Raji (cell line): Measurements from ENCODE around the gene CNTNAP2.

Source experiments
- POLR2A ChIP-seq: IDR thresholded peaks from 2 replicates; pipeline ENCODE4 v1.6.1; 2011; ENCODE audit warnings: low read depth, low read length, control low read depth; ENCODE audit not compliant: insufficient read depth

The CNTNAP2 gene

GRCh38 chr7:146232604-146233003 lies 116.0 kb downstream of the CNTNAP2 start:
- no peak for TF ChIP-seq POLR2A

GRCh38 chr7:146235195-146235594 lies 118.6 kb downstream of the CNTNAP2 start:
- no peak for TF ChIP-seq POLR2A

GRCh38 chr7:146242661-146243060 lies 126.1 kb downstream of the CNTNAP2 start:
- TF ChIP-seq POLR2A: no peak

DNA sequence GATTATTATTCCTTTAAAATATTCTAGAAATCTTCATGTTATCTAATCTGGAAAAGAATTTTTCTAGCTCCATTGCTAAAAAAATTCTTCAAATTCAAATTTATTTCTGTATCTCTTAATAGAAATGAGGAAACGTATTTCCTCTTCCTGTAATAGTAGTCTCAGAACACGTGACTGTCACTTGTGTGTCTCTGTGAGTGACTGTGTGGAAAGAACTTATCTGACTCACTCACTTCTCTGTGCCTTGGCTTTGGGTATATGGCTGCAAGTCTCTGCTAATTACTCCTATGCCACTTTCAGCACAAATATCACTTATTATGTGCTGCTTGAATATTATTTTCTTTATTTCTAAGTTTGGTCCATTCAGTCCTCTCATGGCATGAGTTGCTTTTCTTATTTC lies 132.7 kb downstream of the CNTNAP2 start:
- no peak for TF ChIP-seq POLR2A

DNA sequence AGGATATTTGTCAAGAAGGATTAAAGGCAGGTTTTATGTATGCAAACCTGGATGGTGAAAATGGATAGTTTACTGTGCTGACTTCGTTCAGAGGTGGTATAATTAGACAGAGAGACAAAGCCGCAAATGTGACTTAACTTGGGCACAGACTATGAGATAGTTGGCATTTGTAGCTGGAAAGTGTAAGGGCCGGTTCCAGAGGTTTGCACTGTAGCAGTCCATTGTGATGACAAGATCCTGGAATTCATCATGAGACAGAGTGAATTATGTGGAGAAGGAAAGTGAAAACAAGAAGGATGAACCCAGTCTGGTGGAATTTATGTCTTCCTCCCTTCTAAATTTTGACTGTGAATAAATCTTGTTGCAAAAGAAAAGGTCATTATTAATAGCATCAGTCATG lies 139.0 kb downstream of the CNTNAP2 start:
- TF ChIP-seq POLR2A: no peak

- TF ChIP-seq POLR2A: no peak
These were observed 145.9 kb downstream of the CNTNAP2 start for GRCh38 chr7:146262527-146262926.

GRCh38 chr7:146276888-146277287 lies 160.3 kb downstream of the CNTNAP2 start:
- no peak for TF ChIP-seq POLR2A

DNA sequence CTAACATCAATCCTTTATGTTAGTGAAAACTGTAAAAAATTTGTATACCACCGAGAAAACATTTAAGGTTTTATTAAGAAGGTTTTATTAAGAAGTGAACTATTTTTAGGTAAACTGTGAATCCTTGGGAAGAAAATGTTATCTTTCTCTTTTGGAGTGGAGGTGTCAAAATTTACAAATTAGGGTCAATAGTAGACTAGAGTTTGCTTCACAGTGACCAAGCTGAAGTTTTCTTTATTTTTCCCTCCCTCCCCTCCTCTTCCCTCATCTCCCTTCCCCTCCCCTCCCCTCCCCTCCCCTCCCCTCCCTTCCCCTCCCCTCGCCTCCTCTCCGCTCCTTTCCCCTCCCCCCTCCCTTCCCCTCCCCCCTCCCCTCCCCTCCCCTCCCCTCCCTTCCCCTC lies 168.8 kb downstream of the CNTNAP2 start:
- no peak for TF ChIP-seq POLR2A

DNA sequence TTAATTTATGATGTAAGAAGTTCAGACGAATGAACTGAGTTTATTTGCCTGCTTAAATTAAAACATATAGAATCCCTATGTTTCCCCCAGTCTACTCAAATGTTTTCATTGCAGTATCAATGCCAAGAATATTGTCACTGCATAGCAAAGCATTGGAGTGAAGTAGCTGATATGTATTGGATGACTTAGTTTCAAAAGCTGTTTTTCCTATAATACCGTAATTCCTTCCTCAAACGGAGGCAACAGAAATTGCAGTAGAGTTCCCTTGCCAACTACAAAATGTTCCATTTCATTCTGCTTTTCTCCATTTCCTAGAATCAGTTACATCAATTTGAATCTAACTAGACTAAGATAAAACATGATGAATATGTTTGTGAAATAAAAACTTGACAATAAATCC lies 174.1 kb downstream of the CNTNAP2 start:
- TF ChIP-seq POLR2A: no peak

DNA sequence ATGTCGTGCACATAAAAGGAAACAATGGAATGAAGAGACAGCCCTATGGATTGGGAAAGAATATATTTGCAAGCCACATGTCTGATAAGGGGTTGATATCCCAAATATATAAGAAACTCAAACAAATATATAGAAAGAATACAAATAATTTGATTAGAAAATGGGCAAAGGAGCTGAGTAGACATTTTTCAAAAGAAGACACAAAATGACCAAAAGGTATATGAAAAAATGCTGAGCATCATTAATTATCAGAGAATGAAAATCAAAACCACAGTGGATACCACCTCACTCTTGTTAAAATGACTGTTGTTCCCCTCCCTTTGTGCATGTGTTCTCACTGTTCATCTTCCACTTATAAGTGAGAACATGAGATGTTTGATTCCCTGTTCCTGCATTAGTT lies 175.3 kb downstream of the CNTNAP2 start:
- no peak for TF ChIP-seq POLR2A

DNA sequence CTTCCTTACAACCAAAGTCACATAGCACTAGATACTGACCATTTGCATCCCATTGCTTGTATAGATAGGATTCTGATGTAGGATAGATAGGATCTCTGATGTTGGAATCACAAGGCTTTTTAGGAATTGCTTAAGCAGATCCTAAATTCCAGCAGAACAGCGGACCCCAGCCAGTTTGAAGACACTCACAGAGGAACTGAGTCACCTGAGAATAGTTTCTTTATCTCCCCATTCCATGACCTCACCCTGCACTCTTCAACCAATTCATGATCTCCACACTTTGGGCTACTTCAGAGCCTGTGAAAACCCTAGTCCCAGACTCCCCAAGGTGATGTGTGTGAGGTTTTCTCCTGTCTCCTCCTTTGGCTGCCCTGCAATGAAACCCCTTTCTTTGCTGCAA lies 179.4 kb downstream of the CNTNAP2 start:
- no peak for TF ChIP-seq POLR2A

DNA sequence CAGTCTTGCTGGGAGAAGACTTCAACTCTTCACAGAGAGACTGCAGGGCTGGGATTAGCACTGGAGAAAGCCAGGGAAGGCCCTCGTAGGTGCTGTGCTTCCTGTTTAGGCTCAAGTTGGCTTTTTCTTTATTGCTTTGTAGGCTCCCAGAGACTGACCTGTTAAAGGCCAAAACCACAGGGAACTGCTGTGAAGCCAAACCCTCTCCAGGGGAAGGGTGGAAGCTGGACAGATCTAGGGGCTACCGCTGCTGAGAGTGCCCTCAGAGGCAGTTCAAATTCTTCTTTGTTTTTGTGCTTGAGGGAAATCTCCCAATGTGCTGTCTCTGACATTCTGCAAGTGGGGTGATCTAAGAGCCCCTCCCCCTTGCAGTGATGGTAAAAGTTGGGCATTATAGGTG lies 198.4 kb downstream of the CNTNAP2 start:
- no peak for TF ChIP-seq POLR2A

GRCh38 chr7:146319629-146320028 lies 203.0 kb downstream of the CNTNAP2 start:
- TF ChIP-seq POLR2A: no peak

GRCh38 chr7:146321301-146321700 lies 204.7 kb downstream of the CNTNAP2 start:
- TF ChIP-seq POLR2A: no peak

DNA sequence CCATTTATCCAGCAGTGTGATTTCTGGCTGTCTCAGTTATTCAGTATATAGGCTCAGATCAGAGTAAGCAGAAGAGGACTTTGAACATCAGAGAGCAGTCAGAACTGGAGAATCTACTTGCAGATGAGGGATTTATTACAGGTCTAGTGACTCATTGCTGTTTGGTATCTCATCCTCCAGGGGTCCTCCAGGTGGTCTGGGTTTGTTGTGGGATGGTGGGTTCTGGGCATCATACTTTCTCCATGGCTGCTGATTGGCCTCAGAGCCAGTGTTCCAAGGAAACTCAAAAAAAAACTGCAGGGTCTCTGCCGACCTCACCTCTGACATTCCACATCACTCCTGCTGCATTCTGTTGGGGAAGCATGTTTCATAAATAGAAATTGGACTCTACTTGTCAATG lies 214.8 kb downstream of the CNTNAP2 start:
- no peak for TF ChIP-seq POLR2A

DNA sequence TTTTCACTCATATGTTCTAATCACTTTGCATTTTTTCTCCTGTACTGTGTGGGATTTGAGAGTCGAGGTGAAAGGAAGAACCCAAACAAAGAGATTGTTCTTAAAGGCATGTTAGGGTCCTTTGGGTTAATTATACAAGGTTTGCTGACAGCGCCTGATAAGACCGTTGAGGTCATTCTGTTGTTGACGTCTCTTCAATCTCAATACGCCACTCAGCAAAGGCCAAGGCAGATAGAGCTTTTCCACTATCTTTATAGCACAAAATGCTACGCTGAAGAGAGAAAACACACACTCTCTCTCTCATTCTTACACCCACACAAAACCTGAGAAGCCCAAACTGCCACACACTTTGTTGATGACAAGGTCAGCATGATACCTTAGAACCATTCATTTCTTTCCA lies 228.7 kb downstream of the CNTNAP2 start:
- no peak for TF ChIP-seq POLR2A

- no peak for TF ChIP-seq POLR2A
These were observed 229.5 kb downstream of the CNTNAP2 start for GRCh38 chr7:146346096-146346495.

- TF ChIP-seq POLR2A: no peak
These were observed 238.6 kb downstream of the CNTNAP2 start for GRCh38 chr7:146355216-146355615.

DNA sequence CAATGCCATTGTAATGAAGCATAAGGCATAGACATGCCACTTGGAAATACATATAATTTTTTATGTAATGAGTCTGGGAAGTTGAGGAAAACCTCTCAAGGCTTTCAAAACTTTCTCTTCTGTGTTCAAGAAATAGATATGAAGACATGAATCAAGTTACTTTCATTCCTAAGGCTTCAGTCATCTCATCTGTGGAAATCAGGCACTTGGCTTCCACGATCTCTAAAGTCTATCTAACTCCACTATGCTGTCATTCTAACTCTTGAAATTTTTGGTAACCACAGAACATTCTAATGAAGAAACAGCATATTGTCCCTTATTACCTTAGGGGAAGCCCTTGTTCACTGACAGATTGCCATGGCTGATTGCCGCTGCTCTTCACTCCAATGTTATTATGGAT lies 242.6 kb downstream of the CNTNAP2 start:
- no peak for TF ChIP-seq POLR2A

- TF ChIP-seq POLR2A: no peak
These were observed 250.3 kb downstream of the CNTNAP2 start for GRCh38 chr7:146366938-146367337.
